ENCODE results near the gene OSER1. TPM values are rescaled to one million over a fixed set of nuclear protein-coding genes. Genes with fewer than 3 reads are reported as not detected.

Gene OSER1
- total and polyA plus RNA-seq, 2 of the 8 experiments (the other 6 are each of a cell fraction or from before 2014, with no cell fraction given) = 24.5 to 31.8 TPM

DNA sequence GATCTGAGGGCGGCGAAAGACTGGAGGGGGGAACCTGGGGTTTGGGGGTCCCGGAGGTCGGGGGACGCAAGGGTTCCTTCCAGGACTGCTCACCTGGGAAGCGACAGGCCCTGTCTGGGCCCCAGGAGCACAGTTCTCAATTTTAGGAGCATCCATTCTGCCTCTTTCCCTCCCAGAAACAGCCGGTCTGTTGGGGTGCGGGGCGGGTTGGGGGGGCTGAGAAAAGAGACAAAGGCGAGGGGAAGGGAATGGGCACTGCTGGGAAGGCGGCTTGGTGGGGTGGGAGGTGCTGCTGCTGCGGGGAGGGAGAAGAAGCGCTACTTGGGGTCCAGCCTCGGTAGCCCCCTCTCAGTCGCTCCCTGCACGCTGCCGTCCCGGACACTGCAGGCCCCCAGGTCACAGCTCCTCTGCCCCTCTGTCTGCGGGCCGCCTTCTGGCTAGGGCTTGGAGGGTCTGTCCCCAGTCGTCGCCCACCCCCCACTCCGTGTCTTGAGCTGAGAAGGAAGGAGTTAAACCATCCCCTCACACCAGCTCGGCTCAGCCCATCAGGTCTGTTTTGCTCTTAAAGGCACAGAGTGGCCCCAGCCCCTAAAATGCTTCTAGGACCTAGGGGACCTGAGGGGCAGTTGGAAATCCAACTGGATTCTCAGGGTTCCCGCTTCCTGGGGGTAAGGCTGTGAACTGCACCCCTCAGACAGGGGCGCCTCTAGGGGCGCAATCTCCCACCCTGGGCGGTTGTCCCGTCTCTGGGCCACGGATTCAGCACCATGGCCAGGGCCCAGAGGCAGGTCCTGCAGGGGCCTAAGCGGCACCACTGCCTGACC, 37.2 kb upstream of the OSER1 start (continued):
- no peak for TF ChIP-seq JUND (IDR thresholded peaks at IDR 0.05; ENCODE audit: low read length)
- TF ChIP-seq SIN3A (conservative IDR thresholded peaks at IDR 0.05 in 1 of 2, IDR thresholded peaks at IDR 0.05 in 1 of 2; ENCODE audit: low read depth in 1 of 2, low read length in 2 of 2) = peak; percentile 97 to 99
- peak; percentile 9 for TF ChIP-seq KDM4A (IDR thresholded peaks at IDR 0.05; ENCODE audit: low read depth, low read length, severe bottlenecking)
- no peak for TF ChIP-seq JUN (IDR thresholded peaks at IDR 0.05; ENCODE audit: low read depth, low read length)
- TF ChIP-seq YY1 (IDR thresholded peaks at IDR 0.05; ENCODE audit: low read depth, low read length) = 0 out of 2 replicates have a peak, but pooled peaks have one; percentile 32
